GM18907 (cell line): Measurements from ENCODE around the gene UGT1A5.

Source experiments
- ATAC-seq: cut with Tn5 transposase; IDR thresholded peaks from one replicate; pipeline ENCODE4 v1.9.1; 2021; ENCODE audit warnings: mild to moderate bottlenecking, moderate library complexity; ENCODE audit not compliant: unreplicated experiment

The UGT1A5 gene

DNA sequence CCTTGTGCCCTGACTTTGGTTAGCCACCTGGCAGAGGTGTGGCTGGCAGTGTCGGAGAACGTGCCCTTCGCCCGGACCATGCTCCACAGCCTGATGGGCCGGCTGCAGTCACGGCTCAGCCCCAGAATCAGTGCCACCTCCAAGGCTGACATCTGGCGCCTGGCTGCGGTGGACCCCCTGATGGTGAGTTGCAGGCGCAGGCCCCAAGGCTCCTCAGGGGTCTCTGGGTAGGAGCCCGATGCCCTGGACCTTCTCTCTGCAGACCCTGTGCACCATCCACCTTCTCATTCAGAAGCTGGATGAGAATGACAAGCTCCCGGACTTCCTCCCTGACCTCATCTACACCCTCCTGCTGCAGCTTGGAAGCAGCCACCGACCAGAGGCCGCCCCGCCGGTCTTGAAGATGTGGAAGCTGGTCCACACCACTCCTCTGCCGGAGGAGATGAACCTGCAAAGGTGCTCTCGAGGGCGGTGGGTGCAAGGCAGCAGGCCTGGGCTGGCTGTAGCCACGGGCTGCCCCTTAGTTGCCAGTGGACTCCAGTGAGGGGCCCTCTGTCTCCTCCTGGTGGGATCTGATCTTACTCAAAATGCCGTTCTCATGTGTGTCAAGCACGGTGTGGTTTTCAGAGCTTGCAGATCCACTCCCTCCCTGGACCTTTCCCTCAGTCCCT is 109.5 kb downstream of the UGT1A5 start:
- ATAC-seq, result no peak
